GM12878 (cell line): Measurements from ENCODE around the gene COL7A1. TPM values are rescaled to one million over a fixed set of nuclear protein-coding genes. Genes with fewer than 3 reads are reported as not detected.

Experiments
- ASH2L ChIP-seq: fragments of 300-600, 200-600 bp; sonication (generic); IDR thresholded peaks from 2 replicates; pipeline ENCODE4 v1.6.1; 2017; ENCODE audit warnings: low read depth, mild to moderate bottlenecking, borderline replicate concordance
- ATF2 ChIP-seq: IDR thresholded peaks from 2 replicates; pipeline ENCODE4 v1.6.1; 2012; ENCODE audit warnings: low read length, inconsistent platforms
- CTCF ChIP-seq, 3 experiments: IDR thresholded peaks in 2 of 3; conservative IDR thresholded peaks in 1 of 3; 2 replicates each; pipeline ENCODE4 v1.5.1; 2011; ENCODE audit warnings: low read depth in 3 of 3, low read length in 3 of 3, mild to moderate bottlenecking in 3 of 3, control low read depth in 2 of 3, moderate library complexity in 2 of 3, inconsistent platforms in 1 of 3, mixed read lengths in 1 of 3; ENCODE audit not compliant: control insufficient read depth in 2 of 3, insufficient read depth in 1 of 3; ENCODE audit errors: extremely low read depth in 1 of 3
- E2F4 ChIP-seq: IDR thresholded peaks from 2 replicates; pipeline ENCODE4 v1.6.1; 2012; ENCODE audit warnings: low read depth, low read length, improper control_type of control experiment
- EP300 ChIP-seq, 2 experiments: fragments of 150-350 bp in 1 of 2; IDR thresholded peaks; 2 replicates each; pipeline ENCODE4 v1.6.1; 2011 to 2012; ENCODE audit warnings: low read depth in 2 of 2, low read length in 2 of 2, borderline replicate concordance in 1 of 2, improper control_type of control experiment in 1 of 2, inconsistent platforms in 1 of 2; ENCODE audit not compliant: control insufficient read depth in 1 of 2
- MEF2A ChIP-seq: IDR thresholded peaks from 2 replicates; pipeline ENCODE4 v1.6.1; 2011; ENCODE audit warnings: low read depth, mild to moderate bottlenecking, low read length, moderate library complexity; ENCODE audit not compliant: insufficient read depth
- POLR2A ChIP-seq: IDR thresholded peaks from 2 replicates; pipeline ENCODE4 v1.6.1; 2011; ENCODE audit warnings: low read depth, mild to moderate bottlenecking, low read length
- POU2F2 ChIP-seq: IDR thresholded peaks from 3 replicates; pipeline ENCODE4 v1.6.1; 2011; ENCODE audit warnings: low read depth, mild to moderate bottlenecking, low read length, borderline replicate concordance
- SMC3 ChIP-seq: IDR thresholded peaks from 2 replicates; pipeline ENCODE4 v1.6.1; 2011; ENCODE audit warnings: low read length, improper control_type of control experiment, borderline replicate concordance
- SREBF2 ChIP-seq: IDR thresholded peaks from 2 replicates; pipeline ENCODE4 v1.6.1; 2012; ENCODE audit warnings: mild to moderate bottlenecking, low read length
- YBX1 ChIP-seq: fragments of 450-650 bp; IDR thresholded peaks from 2 replicates; pipeline ENCODE4 v1.6.1; 2016; ENCODE audit warnings: antibody characterized with exemption
- polyA plus RNA-seq, 11 experiments: library from polyadenylated mRNA; depleted of rRNA in 4 of 11; unstranded in 6 of 11; stranded (reverse) in 5 of 11; fragments of >200 nt; fragmentation: Nextera tagmentation in 4 of 11; fragmentation: Illumina TruSeq in 1 of 11; extraction: Ambion mirVana in 4 of 11; extraction: Trizol in 1 of 11; gene quantifications; 1 replicate in 1 of 11; 2 replicates in 10 of 11; pipeline versions ENCODE4 v1.2.1 to v1.2.3, GENCODE V29; 2011 to 2016; ENCODE audit warnings: inconsistent platforms in 2 of 11, missing spikeins in 2 of 11, low read depth in 1 of 11
- total RNA-seq, 4 experiments: library from RNA; depleted of rRNA in 3 of 4; stranded (reverse); fragments of >200 nt in 3 of 4; fragmentation: Illumina TruSeq in 1 of 4; extraction: Trizol in 1 of 4; gene quantifications; 2 replicates each; pipeline versions ENCODE4 v1.2.1 to v1.2.3, GENCODE V29; 2013 to 2021

COL7A1 gene
- total and polyA plus RNA-seq, 10 of the 15 experiments (the other 5 are each of a cell fraction or from before 2014, with no cell fraction given): 0.01 to 1.9 (median 0.29) TPM; not detected in 1

- TF ChIP-seq ATF2 (no peak), SREBF2 (no peak), E2F4 (no peak), POLR2A (no peak), EP300 (IDR thresholded peaks at IDR 0.05; ENCODE audit: borderline replicate concordance in 1 of 2, control insufficient read depth in 1 of 2, low read depth in 2 of 2, low read length in 2 of 2) (no peak), CTCF (IDR thresholded peaks at IDR 0.05 in 2 of 3, conservative IDR thresholded peaks at IDR 0.05 in 1 of 3; ENCODE audit: control insufficient read depth in 2 of 3, extremely low read depth in 1 of 3, insufficient read depth in 1 of 3, low read depth in 3 of 3, low read length in 3 of 3) (no peak), POU2F2 (no peak), MEF2A (no peak), SMC3 (no peak), YBX1 (no peak), ASH2L (no peak)
Measured at GRCh38 chr3:48588230-48588629, 6.9 kb downstream of the COL7A1 start (continued).
